ENCODE measurements around the gene PLCL1.
A peak's percentile ranks its signal among the peaks of the same experiment; 100 is the strongest.
"Not testable (repeated sequence)": the region's sequence is repeated elsewhere in the genome, so short reads cannot be mapped to it uniquely, and the experiment has no call there.

PLCL1 gene

GRCh38 chr2:197993830-197994229, 189.4 kb downstream of the PLCL1 start:
- no peak for DNase-seq

GRCh38 chr2:197994751-197995150, 190.4 kb downstream of the PLCL1 start:
- DNase-seq = no peak

- no peak for DNase-seq
These were observed 192.2 kb downstream of the PLCL1 start for GRCh38 chr2:197996583-197996982.

GRCh38 chr2:197997083-197997541, 192.7 kb downstream of the PLCL1 start:
- DNase-seq = no peak

GRCh38 chr2:197998702-197999101, 194.3 kb downstream of the PLCL1 start:
- DNase-seq = peak in 4 of 56 donors; percentile 1 to 9 (median 3)

- no peak for DNase-seq
These were observed 196.0 kb downstream of the PLCL1 start for GRCh38 chr2:198000417-198000816.

GRCh38 chr2:198004173-198004572, 199.8 kb downstream of the PLCL1 start:
- DNase-seq = no peak

GRCh38 chr2:198004921-198005829, 200.8 kb downstream of the PLCL1 start:
- DNase-seq = no peak

GRCh38 chr2:198006733-198007132, 202.3 kb downstream of the PLCL1 start:
- no peak for DNase-seq

GRCh38 chr2:198008230-198008629, 203.8 kb downstream of the PLCL1 start:
- no peak for DNase-seq

GRCh38 chr2:198012025-198012424, 207.6 kb downstream of the PLCL1 start:
- no peak for DNase-seq

- DNase-seq = no peak
These were observed 211.8 kb downstream of the PLCL1 start for GRCh38 chr2:198016243-198016642.

- no peak for DNase-seq
These were observed 212.7 kb downstream of the PLCL1 start for GRCh38 chr2:198017068-198017467.

GRCh38 chr2:198028955-198029354, 224.6 kb downstream of the PLCL1 start:
- no peak for DNase-seq

- DNase-seq = not testable (repeated sequence)
These were observed 225.2 kb downstream of the PLCL1 start for GRCh38 chr2:198029576-198029975.

- no peak for DNase-seq
These were observed 229.2 kb downstream of the PLCL1 start for GRCh38 chr2:198033626-198034025.

- no peak for DNase-seq
These were observed 231.9 kb downstream of the PLCL1 start for GRCh38 chr2:198036029-198036879.

GRCh38 chr2:198040835-198041234, 236.4 kb downstream of the PLCL1 start:
- DNase-seq = no peak

GRCh38 chr2:198042189-198042588, 237.8 kb downstream of the PLCL1 start:
- no peak for DNase-seq

- no peak for DNase-seq
These were observed 240.4 kb downstream of the PLCL1 start for GRCh38 chr2:198044777-198045176.

GRCh38 chr2:198045227-198045626, 240.8 kb downstream of the PLCL1 start:
- no peak for DNase-seq

- DNase-seq = no peak
These were observed 248.3 kb downstream of the PLCL1 start for GRCh38 chr2:198052741-198053140.
